ENCODE data around the gene OR7G2.

The OR7G2 gene

GRCh38 chr19:9126900-9127405, 19.7 kb upstream of the OR7G2 start, which contains the start of gene OR7G3:
Gene OR7G3, minus strand, starts transcription at chr19:9126950. Its CDS starts 0 bp downstream, at chr19:9126950.
- no peaks in the 10 kb centered on the region for H3K27me3 ChIP-seq (ENCODE audit: insufficient read depth, insufficient read length)
- no peak within 1 kb of the TSS for H3K4me3 ChIP-seq (ENCODE audit: insufficient read length, low read depth)
- H3K9me3 ChIP-seq (ENCODE audit: insufficient read depth, low read length), result no peaks in the 10 kb centered on the region
- TF ChIP-seq ZNF274 (IDR thresholded peaks at IDR 0.05; ENCODE audit: low read depth, low read length), result no peak
- no peak for TF ChIP-seq YY1 (IDR thresholded peaks at IDR 0.05; ENCODE audit: insufficient read depth, insufficient read length)
- TF ChIP-seq SUZ12 (IDR thresholded peaks at IDR 0.05; ENCODE audit: extremely low read depth, insufficient read depth, insufficient read length), result no peak
- H3K36me3 ChIP-seq (ENCODE audit: insufficient read depth, insufficient read length, low read length), result no peaks in the 10 kb centered on the region
- no peak within 1 kb of the TSS for H3K9ac ChIP-seq (ENCODE audit: insufficient read length, low read depth)
- no peaks in the 10 kb centered on the region for H3K4me1 ChIP-seq (ENCODE audit: insufficient read depth, insufficient read length)
- no peak for DNase-seq (ENCODE audit: low read depth, low spot score)

- Histone ChIP-seq H3K9ac (ENCODE audit: insufficient read length, low read depth) (no peak overlapping the region), H3K27me3 (ENCODE audit: insufficient read depth, insufficient read length) (no peaks in the 10 kb centered on the region), H3K36me3 (ENCODE audit: insufficient read depth, insufficient read length, low read length) (no peaks in the 10 kb centered on the region), H3K9me3 (ENCODE audit: insufficient read depth, low read length) (no peaks in the 10 kb centered on the region), H3K4me3 (ENCODE audit: insufficient read length, low read depth) (no peak overlapping the region), H3K4me1 (ENCODE audit: insufficient read depth, insufficient read length) (no peaks in the 10 kb centered on the region)
- TF ChIP-seq ZNF274 (IDR thresholded peaks at IDR 0.05; ENCODE audit: low read depth, low read length), result no peak
- TF ChIP-seq YY1 (IDR thresholded peaks at IDR 0.05; ENCODE audit: insufficient read depth, insufficient read length), result no peak
- TF ChIP-seq SUZ12 (IDR thresholded peaks at IDR 0.05; ENCODE audit: extremely low read depth, insufficient read depth, insufficient read length), result no peak
- no peak for DNase-seq (ENCODE audit: low read depth, low spot score)
Observed at GRCh38 chr19:9116547-9116946, 9.3 kb upstream of the OR7G2 start.

- H3K9me3 ChIP-seq (ENCODE audit: insufficient read depth, low read length), result no peaks in the 10 kb centered on the region
- DNase-seq (ENCODE audit: low read depth, low spot score), result no peak
- no peak within 1 kb of the TSS for H3K9ac ChIP-seq (ENCODE audit: insufficient read length, low read depth)
- TF ChIP-seq YY1 (IDR thresholded peaks at IDR 0.05; ENCODE audit: insufficient read depth, insufficient read length) (no peak), ZNF274 (IDR thresholded peaks at IDR 0.05; ENCODE audit: low read depth, low read length) (no peak), SUZ12 (IDR thresholded peaks at IDR 0.05; ENCODE audit: extremely low read depth, insufficient read depth, insufficient read length) (no peak)
- no peaks in the 10 kb centered on the region for H3K36me3 ChIP-seq (ENCODE audit: insufficient read depth, insufficient read length, low read length)
- no peaks in the 10 kb centered on the region for H3K27me3 ChIP-seq (ENCODE audit: insufficient read depth, insufficient read length)
- no peaks in the 10 kb centered on the region for H3K4me1 ChIP-seq (ENCODE audit: insufficient read depth, insufficient read length)
- H3K4me3 ChIP-seq (ENCODE audit: insufficient read length, low read depth), result no peak within 1 kb of the TSS
Observed at GRCh38 chr19:9115307-9115813, 8.1 kb upstream of the OR7G2 start, which contains the start of gene OR7G1. Gene OR7G1, minus strand, starts transcription at chr19:9115763. Its CDS starts 0 bp downstream, at chr19:9115763.

DNA sequence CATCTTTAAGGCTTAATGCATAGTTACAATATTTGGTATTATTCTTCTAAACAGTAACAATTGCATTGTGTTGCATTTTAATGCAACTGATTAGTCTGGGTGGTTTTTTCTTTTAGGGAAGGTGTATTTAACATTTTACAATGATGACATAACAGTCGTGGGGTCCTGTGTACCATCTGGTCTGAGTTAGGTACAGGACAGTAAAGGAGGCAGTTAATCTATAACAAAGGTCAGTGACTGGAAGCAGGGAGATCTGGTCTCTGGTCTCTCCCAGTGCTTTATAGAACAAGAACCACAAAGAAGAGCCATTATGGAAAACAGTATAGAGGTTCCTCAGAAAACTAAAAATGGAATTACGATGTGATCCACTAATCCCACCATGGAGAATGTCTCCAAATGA, 2.7 kb upstream of the OR7G2 start:
- Histone ChIP-seq H3K27me3 (ENCODE audit: insufficient read depth, insufficient read length) (no peaks in the 10 kb centered on the region), H3K9ac (ENCODE audit: insufficient read length, low read depth) (no peak overlapping the region), H3K36me3 (ENCODE audit: insufficient read depth, insufficient read length, low read length) (no peaks in the 10 kb centered on the region), H3K4me3 (ENCODE audit: insufficient read length, low read depth) (no peak overlapping the region), H3K9me3 (ENCODE audit: insufficient read depth, low read length) (no peaks in the 10 kb centered on the region), H3K4me1 (ENCODE audit: insufficient read depth, insufficient read length) (no peaks in the 10 kb centered on the region)
- no peak for TF ChIP-seq SUZ12 (IDR thresholded peaks at IDR 0.05; ENCODE audit: extremely low read depth, insufficient read depth, insufficient read length)
- TF ChIP-seq ZNF274 (IDR thresholded peaks at IDR 0.05; ENCODE audit: low read depth, low read length), result no peak
- no peak for TF ChIP-seq YY1 (IDR thresholded peaks at IDR 0.05; ENCODE audit: insufficient read depth, insufficient read length)
- no peak for DNase-seq (ENCODE audit: low read depth, low spot score)

- TF ChIP-seq ZNF274 (IDR thresholded peaks at IDR 0.05; ENCODE audit: low read depth, low read length) (no peak), SUZ12 (IDR thresholded peaks at IDR 0.05; ENCODE audit: extremely low read depth, insufficient read depth, insufficient read length) (no peak)
- H3K36me3 ChIP-seq (ENCODE audit: insufficient read depth, insufficient read length, low read length), result no peaks in the 10 kb centered on the region
- H3K4me1 ChIP-seq (ENCODE audit: insufficient read depth, insufficient read length), result no peaks in the 10 kb centered on the region
- H3K27me3 ChIP-seq (ENCODE audit: insufficient read depth, insufficient read length), result no peaks in the 10 kb centered on the region
- H3K9ac ChIP-seq (ENCODE audit: insufficient read length, low read depth), result no peak within 1 kb of the TSS
- no peak for DNase-seq (ENCODE audit: low read depth, low spot score)
- no peak within 1 kb of the TSS for H3K4me3 ChIP-seq (ENCODE audit: insufficient read length, low read depth)
- H3K9me3 ChIP-seq (ENCODE audit: insufficient read depth, low read length), result no peaks in the 10 kb centered on the region
Observed at GRCh38 chr19:9086761-9087160, 20.5 kb downstream of the OR7G2 start, which contains the start of gene OR1M1. Gene OR1M1, plus strand, starts transcription at chr19:9087061. Its CDS starts 6,184 bp downstream, at chr19:9093245.

DNA sequence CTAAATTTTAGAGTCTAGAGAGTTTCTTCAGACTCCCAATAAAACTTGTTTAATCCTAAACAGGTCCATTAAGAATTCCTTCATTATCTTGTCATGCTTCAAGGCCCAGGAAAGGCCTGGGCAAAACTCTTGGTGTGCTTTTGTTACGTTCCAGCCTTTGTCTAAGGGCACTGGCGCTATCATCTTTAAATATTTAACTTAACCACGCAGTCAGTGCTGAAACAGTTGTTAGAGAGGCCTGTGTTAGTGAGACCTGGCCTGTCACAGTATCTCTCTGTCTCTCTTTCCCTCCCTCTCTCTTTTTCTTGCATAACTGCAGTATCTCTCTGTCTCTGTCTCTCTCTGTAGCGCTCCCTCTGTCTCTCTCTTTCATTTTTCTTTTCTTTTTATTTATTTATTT, 28.6 kb downstream of the OR7G2 start:
- H3K9me3 ChIP-seq (ENCODE audit: insufficient read depth, low read length), result no peaks in the 10 kb centered on the region
- no peak overlapping the region for H3K4me3 ChIP-seq (ENCODE audit: insufficient read length, low read depth)
- H3K36me3 ChIP-seq (ENCODE audit: insufficient read depth, insufficient read length, low read length), result no peaks in the 10 kb centered on the region
- H3K27me3 ChIP-seq (ENCODE audit: insufficient read depth, insufficient read length), result no peaks in the 10 kb centered on the region
- H3K4me1 ChIP-seq (ENCODE audit: insufficient read depth, insufficient read length), result peaks cover 5% of the 10 kb centered on the region
- no peak overlapping the region for H3K9ac ChIP-seq (ENCODE audit: insufficient read length, low read depth)
- TF ChIP-seq SUZ12 (IDR thresholded peaks at IDR 0.05; ENCODE audit: extremely low read depth, insufficient read depth, insufficient read length) (no peak), ZNF274 (IDR thresholded peaks at IDR 0.05; ENCODE audit: low read depth, low read length) (no peak), YY1 (IDR thresholded peaks at IDR 0.05; ENCODE audit: insufficient read depth, insufficient read length) (no peak)
- no peak for DNase-seq (ENCODE audit: low read depth, low spot score)

- Histone ChIP-seq H3K9ac (ENCODE audit: insufficient read length, low read depth) (no peak overlapping the region), H3K4me3 (ENCODE audit: insufficient read length, low read depth) (no peak overlapping the region), H3K27me3 (ENCODE audit: insufficient read depth, insufficient read length) (no peaks in the 10 kb centered on the region), H3K36me3 (ENCODE audit: insufficient read depth, insufficient read length, low read length) (no peaks in the 10 kb centered on the region), H3K9me3 (ENCODE audit: insufficient read depth, low read length) (no peaks in the 10 kb centered on the region), H3K4me1 (ENCODE audit: insufficient read depth, insufficient read length) (peaks cover 9% of the 10 kb centered on the region)
- TF ChIP-seq SUZ12 (IDR thresholded peaks at IDR 0.05; ENCODE audit: extremely low read depth, insufficient read depth, insufficient read length) (no peak), ZNF274 (IDR thresholded peaks at IDR 0.05; ENCODE audit: low read depth, low read length) (no peak), YY1 (IDR thresholded peaks at IDR 0.05; ENCODE audit: insufficient read depth, insufficient read length) (no peak)
- no peak for DNase-seq (ENCODE audit: low read depth, low spot score)
Observed at GRCh38 chr19:9076901-9077300, 30.4 kb downstream of the OR7G2 start.
